Measurements from ENCODE around the gene NSRP1. TPM values are rescaled to one million over a fixed set of nuclear protein-coding genes. Genes with fewer than 3 reads are reported as not detected.

The NSRP1 gene
- total RNA-seq, 1 donor from 2014 or later, result 16.3 TPM

MicroRNAs within 50 kb of the gene (microRNA counts, 767-probe panel; counts per million panel counts)
- microRNA hsa-miR-3184-5p, result not detected
- not detected for microRNA hsa-miR-423-3p
- microRNA hsa-miR-423-5p, result not detected

Small RNAs within 50 kb of the gene (microRNA-seq; reads per million reads assigned to microRNA genes)
- gene MIR423, result not detected

Other genes with a start within 250 kb of the NSRP1 start
- gene SSH2, start 186.6 kb upstream of the NSRP1 start, total RNA-seq, result 21.5 and 26.7 TPM in 2 replicates
- gene EFCAB5, start 175.2 kb upstream of the NSRP1 start, total RNA-seq, result 0.16 and 0.70 TPM in 2 replicates
- gene SLC6A4, start 118.9 kb downstream of the NSRP1 start, total RNA-seq, result 0.03 TPM in 1 of 2 replicates, not detected in the other
- gene BLMH, start 175.1 kb downstream of the NSRP1 start, total RNA-seq, result 19.8 and 24.1 TPM in 2 replicates
- not detected in 2 replicates for gene TMIGD1, start 217.2 kb downstream of the NSRP1 start, total RNA-seq